Stomach (tissue), 4 donors: ENCODE results near the gene GTF2E1.

Experiments used
- CTCF ChIP-seq, 7 experiments: fragments of 450-650 bp in 4 of 7; fragments of 200-600 bp in 3 of 7; sonication (generic) in 3 of 7; IDR thresholded peaks; one replicate each; pipeline ENCODE4 v1.5.1; 2016 to 2019; ENCODE audit warnings: antibody characterized with exemption in 7 of 7, control low read depth in 2 of 7, mild to moderate bottlenecking in 1 of 7
- EP300 ChIP-seq: sonication (generic); formaldehyde crosslinking; IDR thresholded peaks from one replicate; pipeline ENCODE4 v1.6.1; 2017; ENCODE audit warnings: antibody characterized with exemption
- POLR2A ChIP-seq, 4 donors: fragments of 450-650 bp; IDR thresholded peaks; one replicate each; pipeline ENCODE4 v1.6.1; 2016; ENCODE audit warnings: antibody characterized with exemption in 4 of 4, control low read depth in 2 of 4, mild to moderate bottlenecking in 1 of 4, moderate library complexity in 1 of 4
- POLR2AphosphoS5 ChIP-seq, 3 donors: sonication (generic); formaldehyde crosslinking; IDR thresholded peaks; one replicate each; pipeline ENCODE4 v1.6.1; 2016; ENCODE audit warnings: antibody characterized with exemption in 3 of 3

- no peak for TF ChIP-seq CTCF (IDR thresholded peaks at IDR 0.05)
- TF ChIP-seq POLR2A (IDR thresholded peaks at IDR 0.05) = no peak
- no peak for TF ChIP-seq EP300
- TF ChIP-seq POLR2AphosphoS5 (IDR thresholded peaks at IDR 0.05) = no peak
Measured at GRCh38 chr3:120791913-120792312, 49.4 kb downstream of the GTF2E1 start.
